CD14-positive monocyte (primary cell): ENCODE data around the gene NR4A2. TPM values are rescaled to one million over a fixed set of nuclear protein-coding genes. Genes with fewer than 3 reads are reported as not detected.

Source experiments
- DNase-seq, 3 donors: peaks; one replicate each; pipeline ENCODE4 v3.0.0-alpha.2; 2011 to 2022
- H2AFZ ChIP-seq: 2 replicates; pipeline ENCODE4 v1.6.0; 2012; ENCODE audit warnings: mild to moderate bottlenecking, low read depth, low read length, inconsistent platforms; ENCODE audit not compliant: insufficient read depth, poor library complexity, severe bottlenecking
- H3K27ac ChIP-seq, 2 donors: 1 replicate in 1 of 2; 2 replicates in 1 of 2; pipeline ENCODE4 v1.5.1; 2012 to 2013; ENCODE audit warnings: low read length in 2 of 2, control low read depth in 1 of 2, inconsistent platforms in 1 of 2, low read depth in 1 of 2, mild to moderate bottlenecking in 1 of 2
- H3K27me3 ChIP-seq, 2 donors: one replicate each; pipeline versions ENCODE4 v1.6.0 to v1.6.1; 2011 to 2013; ENCODE audit warnings: low read length in 2 of 2; ENCODE audit not compliant: control insufficient read depth in 2 of 2, insufficient read depth in 2 of 2
- H3K36me3 ChIP-seq, 2 donors: replicated peaks in 1 of 2; 1 replicate in 1 of 2; 2 replicates in 1 of 2; pipeline versions ENCODE4 v1.5.1 to v1.6.1; 2012 to 2013; ENCODE audit warnings: low read length in 2 of 2, control low read depth in 1 of 2, inconsistent platforms in 1 of 2, mild to moderate bottlenecking in 1 of 2; ENCODE audit not compliant: insufficient read depth in 2 of 2, control insufficient read depth in 1 of 2
- H3K4me1 ChIP-seq, 2 donors: 1 replicate in 1 of 2; 2 replicates in 1 of 2; pipeline versions ENCODE4 v1.5.1 to v1.6.1; 2012 to 2013; ENCODE audit warnings: low read length in 2 of 2, control low read depth in 1 of 2, inconsistent platforms in 1 of 2, mild to moderate bottlenecking in 1 of 2, moderate library complexity in 1 of 2; ENCODE audit not compliant: insufficient read depth in 2 of 2, control insufficient read depth in 1 of 2
- H3K4me2 ChIP-seq: replicated peaks from 2 replicates; pipeline ENCODE3; 2012; ENCODE audit warnings: low read length, moderate library complexity, mild to moderate bottlenecking; ENCODE audit not compliant: poor library complexity, severe bottlenecking; ENCODE audit errors: extremely low read depth
- H3K4me3 ChIP-seq, 3 experiments: fragments of 200-600 bp in 1 of 3; sonication (generic) in 1 of 3; replicated peaks in 1 of 3; 1 replicate in 2 of 3; 2 replicates in 1 of 3; pipeline ENCODE4 v1.5.1; 2011 to 2013; ENCODE audit warnings: low read length in 3 of 3, mild to moderate bottlenecking in 3 of 3, control low read depth in 2 of 3, low read depth in 2 of 3, inconsistent platforms in 1 of 3, moderate library complexity in 1 of 3
- H3K79me2 ChIP-seq: 2 replicates; pipeline ENCODE4 v1.6.0; 2012; ENCODE audit warnings: mild to moderate bottlenecking, control low read depth, inconsistent platforms, low read length, moderate library complexity; ENCODE audit not compliant: insufficient read depth
- H3K9ac ChIP-seq: 2 replicates; pipeline ENCODE4 v1.6.0; 2017; ENCODE audit warnings: low read length, mild to moderate bottlenecking; ENCODE audit not compliant: insufficient read depth, poor library complexity, severe bottlenecking
- H3K9me3 ChIP-seq, 2 donors: replicated peaks in 1 of 2; 1 replicate in 1 of 2; 2 replicates in 1 of 2; pipeline versions ENCODE4 v1.5.1 to v1.6.1; 2012 to 2013; ENCODE audit warnings: low read length in 2 of 2, control low read depth in 1 of 2; ENCODE audit not compliant: control insufficient read depth in 1 of 2, insufficient read depth in 1 of 2
- H4K20me1 ChIP-seq: 2 replicates; pipeline ENCODE4 v1.6.0; 2012; ENCODE audit warnings: mild to moderate bottlenecking, low read length, control low read depth, moderate library complexity; ENCODE audit not compliant: insufficient read depth
- H3K27ac Mint-ChIP-seq, 7 donors: one replicate each; pipeline ENCODE4 v1.8.0; 2020; ENCODE audit warnings: mild to moderate bottlenecking in 7 of 7, mixed read lengths in 7 of 7, moderate library complexity in 6 of 7, inconsistent platforms in 2 of 7
- H3K27me3 Mint-ChIP-seq, 3 donors: one replicate each; pipeline ENCODE4 v1.8.0; 2021 to 2022; ENCODE audit warnings: low read depth in 3 of 3, mild to moderate bottlenecking in 3 of 3, mixed read lengths in 3 of 3, moderate library complexity in 3 of 3, inconsistent platforms in 1 of 3
- H3K36me3 Mint-ChIP-seq, 2 donors: one replicate each; pipeline ENCODE4 v1.8.0; 2020; ENCODE audit warnings: mixed read lengths in 2 of 2, inconsistent platforms in 1 of 2, mild to moderate bottlenecking in 1 of 2
- H3K4me1 Mint-ChIP-seq: one replicate; pipeline ENCODE4 v1.8.0; 2020; ENCODE audit warnings: mild to moderate bottlenecking, mixed read lengths
- H3K4me3 Mint-ChIP-seq, 2 donors: one replicate each; pipeline ENCODE4 v1.8.0; 2020; ENCODE audit warnings: mild to moderate bottlenecking in 2 of 2, mixed read lengths in 2 of 2, moderate library complexity in 1 of 2
- H3K9me3 Mint-ChIP-seq, 7 donors: one replicate each; pipeline ENCODE4 v1.8.0; 2020 to 2022; ENCODE audit warnings: mixed read lengths in 7 of 7, mild to moderate bottlenecking in 6 of 7, moderate library complexity in 6 of 7, inconsistent platforms in 2 of 7
- CTCF ChIP-seq: fragments of 200-600 bp; IDR thresholded peaks from one replicate; pipeline ENCODE4 v1.8.0; 2022; ENCODE audit warnings: antibody characterized with exemption, mild to moderate bottlenecking
- WGBS: methylation state at CpG from one replicate; pipeline ENCODE4 v1.1.5; 2013; ENCODE audit warnings: missing lambda C conversion rate; ENCODE audit not compliant: insufficient coverage; 5-methylcytosine and 5-hydroxymethylcytosine counted together
- intact Hi-C, 2 donors: fragments of 100-400 bp; cut with micrococcal nuclease; formaldehyde crosslinking; loops; one replicate each; pipeline versions ENCODE4 v1.15.0 to v1.15.1; 2023
- polyA plus RNA-seq, 3 donors: library from polyadenylated mRNA; depleted of rRNA in 1 of 3; unstranded in 2 of 3; stranded (reverse) in 1 of 3; fragments of 300-500 nt in 2 of 3; fragments of >200 nt in 1 of 3; fragmentation: Illumina TruSeq in 2 of 3; gene quantifications; 1 replicate in 2 of 3; 2 replicates in 1 of 3; pipeline ENCODE4 v1.2.3, GENCODE V29; 2012 to 2021

The NR4A2 gene
- polyA plus RNA-seq, 3 donors: 12.1 to 213 (median 21.6) TPM

- TF ChIP-seq CTCF: no peak
- no peaks in the 10 kb centered on the region for H3K27me3 ChIP-seq
- peaks cover 5 to 8% of the 10 kb centered on the region in 2 donors for H3K4me1 ChIP-seq
- DNase-seq: no peak
- H3K4me3 ChIP-seq: no peak overlapping the region
- H3K9me3 ChIP-seq: no peaks in the 10 kb centered on the region
- H3K27ac ChIP-seq: no peak overlapping the region
- no peak overlapping the region for H3K4me2 ChIP-seq
- H3K27me3 Mint-ChIP-seq: peaks cover 0 to 4% (median 3%) of the 10 kb centered on the region in 3 donors
- H3K79me2 ChIP-seq: no peaks in the 10 kb centered on the region
- 51% methylated on average over 3 of the region's 4 CpGs for WGBS
- no peaks in the 10 kb centered on the region for H3K36me3 Mint-ChIP-seq
- no peaks in the 10 kb centered on the region for H3K36me3 ChIP-seq
- H3K4me3 Mint-ChIP-seq: no peak overlapping the region
- H3K9me3 Mint-ChIP-seq: peaks cover 0 to 2% (median 0%) of the 10 kb centered on the region in 7 donors
- H3K27ac Mint-ChIP-seq: no peak overlapping the region
- H3K9ac ChIP-seq: no peak overlapping the region
- no peaks in the 10 kb centered on the region for H4K20me1 ChIP-seq
- peaks cover 9% of the 10 kb centered on the region for H3K4me1 Mint-ChIP-seq
- intact Hi-C loops: no loop called here
- no peak overlapping the region for H2AFZ ChIP-seq
These were observed 14.2 kb upstream of the NR4A2 start for GRCh38 chr2:156346731-156347130.

- DNase-seq: no peak
- Mint-ChIP-seq H3K36me3 (no peaks in the 10 kb centered on the region), H3K4me3 (no peak overlapping the region), H3K4me1 (peaks cover 17% of the 10 kb centered on the region), H3K9me3 (peaks cover 0 to 2% (median 0%) of the 10 kb centered on the region in 7 donors), H3K27me3 (peaks cover 0 to 4% (median 3%) of the 10 kb centered on the region in 3 donors), H3K27ac (peak overlapping the region in 1 of 7 donors; percentile 16)
- no peak overlapping the region for H3K9ac ChIP-seq
- H4K20me1 ChIP-seq: no peaks in the 10 kb centered on the region
- H3K4me3 ChIP-seq: no peak overlapping the region
- H3K4me2 ChIP-seq: no peak overlapping the region
- H3K79me2 ChIP-seq: peaks cover 5% of the 10 kb centered on the region
- peaks cover 12 to 16% of the 10 kb centered on the region in 2 donors for H3K4me1 ChIP-seq
- no peak for TF ChIP-seq CTCF
- no peaks in the 10 kb centered on the region for H3K27me3 ChIP-seq
- WGBS: 92% methylated on average over 2 of the region's 3 CpGs
- no peak overlapping the region for H2AFZ ChIP-seq
- no peak overlapping the region for H3K27ac ChIP-seq
- H3K36me3 ChIP-seq: no peaks in the 10 kb centered on the region
- H3K9me3 ChIP-seq: no peaks in the 10 kb centered on the region
- intact Hi-C loops: loop anchor here in 1 of 2 donors (2.0 kb wide), 1 partner anchor 51 kb away; no protein-coding TSS in a partner anchor
These were observed 13.1 kb upstream of the NR4A2 start for GRCh38 chr2:156345582-156345981.
